PC-9 (cell line): ENCODE results near the gene GNA12.

ENCODE experiments used
- EZH2 ChIP-seq: fragments of 200-600 bp; sonication (generic); IDR thresholded peaks from 2 replicates; pipeline ENCODE4 v1.8.0; 2017; ENCODE audit warnings: antibody characterized with exemption, low read depth
- TF ChIP-seq, protein P1 (sequence below): fragments of 200-600 bp; sonication (generic); conservative IDR thresholded peaks from 2 replicates; pipeline ENCODE4 v1.6.1; 2017; ENCODE audit warnings: mixed run types, antibody characterized with exemption, mild to moderate bottlenecking, moderate library complexity

DNA sequence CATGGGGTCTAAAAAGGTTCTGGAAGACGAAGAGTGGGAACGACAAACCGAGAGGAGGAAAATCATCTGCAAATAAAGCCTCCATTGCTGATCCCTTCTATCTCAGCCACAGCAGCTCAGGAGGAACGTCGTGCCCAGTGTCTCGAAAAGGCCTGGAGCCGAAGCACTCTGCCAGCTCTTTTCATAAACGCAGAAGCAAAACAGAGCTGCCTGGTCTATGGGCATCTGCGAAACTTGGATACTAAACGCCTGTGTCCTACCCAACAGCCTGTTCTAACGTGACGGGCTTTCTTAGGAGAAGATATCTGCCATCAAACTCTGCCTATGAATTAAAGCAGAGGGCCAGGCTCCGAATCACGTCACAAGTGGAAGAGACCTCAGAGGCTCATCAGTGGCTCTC, 68.7 kb downstream of the GNA12 start:
- TF ChIP-seq, protein P1, sequence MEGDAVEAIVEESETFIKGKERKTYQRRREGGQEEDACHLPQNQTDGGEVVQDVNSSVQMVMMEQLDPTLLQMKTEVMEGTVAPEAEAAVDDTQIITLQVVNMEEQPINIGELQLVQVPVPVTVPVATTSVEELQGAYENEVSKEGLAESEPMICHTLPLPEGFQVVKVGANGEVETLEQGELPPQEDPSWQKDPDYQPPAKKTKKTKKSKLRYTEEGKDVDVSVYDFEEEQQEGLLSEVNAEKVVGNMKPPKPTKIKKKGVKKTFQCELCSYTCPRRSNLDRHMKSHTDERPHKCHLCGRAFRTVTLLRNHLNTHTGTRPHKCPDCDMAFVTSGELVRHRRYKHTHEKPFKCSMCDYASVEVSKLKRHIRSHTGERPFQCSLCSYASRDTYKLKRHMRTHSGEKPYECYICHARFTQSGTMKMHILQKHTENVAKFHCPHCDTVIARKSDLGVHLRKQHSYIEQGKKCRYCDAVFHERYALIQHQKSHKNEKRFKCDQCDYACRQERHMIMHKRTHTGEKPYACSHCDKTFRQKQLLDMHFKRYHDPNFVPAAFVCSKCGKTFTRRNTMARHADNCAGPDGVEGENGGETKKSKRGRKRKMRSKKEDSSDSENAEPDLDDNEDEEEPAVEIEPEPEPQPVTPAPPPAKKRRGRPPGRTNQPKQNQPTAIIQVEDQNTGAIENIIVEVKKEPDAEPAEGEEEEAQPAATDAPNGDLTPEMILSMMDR, result no peak
- no peak for TF ChIP-seq EZH2
